AG20443 (cell line): ENCODE results near the gene SNRPD1.
"Not testable (repeated sequence)": the region's sequence is repeated elsewhere in the genome, so short reads cannot be mapped to it uniquely, and the experiment has no call there.

Experiments used
- DNase-seq: peaks from one replicate; pipeline ENCODE4 v3.0.0; 2012; ENCODE audit warnings: low spot score, mixed read lengths

Gene SNRPD1

DNA sequence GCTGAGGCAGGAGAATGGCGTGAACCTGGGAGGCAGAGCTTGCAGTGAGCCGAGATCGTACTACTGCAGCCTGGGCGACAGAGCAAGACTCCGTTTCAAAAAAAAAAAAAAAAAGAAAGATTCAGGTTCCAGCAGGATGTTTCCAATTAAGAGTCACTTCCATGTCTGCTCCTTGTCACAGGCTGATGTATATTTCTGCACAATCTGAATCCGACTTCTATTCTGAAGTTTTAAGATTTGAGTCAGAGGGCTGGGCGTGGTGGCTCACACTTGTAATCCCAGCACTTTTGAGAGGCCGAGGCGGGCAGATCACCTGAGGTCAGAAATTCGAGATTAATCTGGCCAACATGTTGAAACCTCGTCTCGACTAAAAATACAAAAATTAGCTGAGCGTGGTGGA is 24.7 kb downstream of the SNRPD1 start:
- DNase-seq, result no peak

DNA sequence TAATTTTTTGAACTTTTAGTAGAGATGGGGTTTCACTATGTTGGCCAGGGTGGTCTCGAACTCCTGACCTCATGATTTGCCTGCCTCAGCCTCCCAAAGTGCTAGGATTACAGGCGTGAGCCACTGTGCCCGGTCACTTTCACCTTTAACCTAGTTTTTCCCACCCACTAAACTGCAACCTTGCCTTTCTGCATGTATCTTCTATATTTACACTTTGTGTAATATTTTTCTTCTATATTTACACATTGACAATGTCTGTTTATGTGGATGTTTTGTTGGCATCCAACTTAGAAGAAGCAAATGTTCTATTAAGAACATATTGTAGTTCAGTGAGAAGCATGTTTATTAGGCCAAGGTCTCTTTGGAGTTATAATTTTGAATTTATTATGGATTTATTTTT is 26.7 kb downstream of the SNRPD1 start:
- no peak for DNase-seq

DNA sequence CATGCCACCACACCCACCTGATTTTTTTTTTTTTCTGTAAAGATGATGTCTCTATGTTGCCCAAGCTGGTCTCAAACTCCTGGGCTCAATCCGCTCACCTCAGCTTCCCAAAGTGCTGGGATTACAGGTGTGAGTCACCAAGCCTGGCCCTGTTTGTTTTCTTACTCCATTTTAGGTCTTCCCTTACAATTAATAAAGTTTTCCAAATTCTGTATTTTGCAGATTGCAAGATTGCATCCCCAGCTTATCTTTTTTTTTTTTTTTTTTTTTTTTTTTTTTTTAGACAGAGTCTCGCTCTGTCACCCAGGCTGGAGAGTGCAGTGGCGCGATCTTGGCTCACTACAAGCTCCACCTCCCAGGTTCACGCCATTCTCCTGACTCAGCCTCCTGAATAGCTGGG is 28.3 kb downstream of the SNRPD1 start:
- not testable (repeated sequence) for DNase-seq

DNA sequence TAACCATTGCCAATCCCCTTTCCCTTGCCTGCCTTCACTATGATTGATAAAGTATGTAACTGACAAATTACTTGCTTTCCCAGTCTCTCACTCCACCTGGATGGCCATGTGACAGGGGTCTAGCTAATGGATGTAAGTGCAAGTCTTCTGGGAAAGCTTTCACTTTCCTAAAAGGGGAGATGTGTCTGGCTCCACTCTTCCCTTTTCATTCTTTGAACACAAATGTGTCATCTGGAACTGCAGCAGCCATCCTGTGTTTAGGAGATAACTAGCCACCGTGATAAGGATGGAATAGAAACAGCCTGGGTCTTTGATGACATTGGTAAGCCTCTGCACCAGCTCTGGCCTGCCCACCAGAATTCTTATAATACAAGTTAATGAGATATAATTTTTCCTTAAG is 38.2 kb downstream of the SNRPD1 start:
- no peak for DNase-seq

DNA sequence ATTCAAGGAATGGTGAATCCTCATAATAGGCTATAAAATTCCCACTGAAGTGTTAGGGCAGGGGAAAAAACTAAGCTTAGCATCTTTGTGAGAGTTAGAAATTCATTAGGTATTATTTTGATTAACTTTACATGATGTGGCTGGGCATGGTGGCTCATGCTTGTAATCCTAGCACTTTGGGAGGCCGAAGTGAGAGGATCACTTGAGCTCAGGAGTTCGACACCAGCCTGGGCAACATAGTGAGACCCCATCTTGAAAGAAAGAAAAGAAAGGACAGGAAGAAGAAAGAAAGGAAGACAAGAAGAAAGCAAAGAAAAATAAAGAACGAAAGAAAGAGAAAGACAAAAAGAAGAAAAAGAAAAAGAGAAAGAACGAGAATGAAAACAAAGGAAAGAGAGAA is 40.0 kb downstream of the SNRPD1 start:
- DNase-seq, result no peak

DNA sequence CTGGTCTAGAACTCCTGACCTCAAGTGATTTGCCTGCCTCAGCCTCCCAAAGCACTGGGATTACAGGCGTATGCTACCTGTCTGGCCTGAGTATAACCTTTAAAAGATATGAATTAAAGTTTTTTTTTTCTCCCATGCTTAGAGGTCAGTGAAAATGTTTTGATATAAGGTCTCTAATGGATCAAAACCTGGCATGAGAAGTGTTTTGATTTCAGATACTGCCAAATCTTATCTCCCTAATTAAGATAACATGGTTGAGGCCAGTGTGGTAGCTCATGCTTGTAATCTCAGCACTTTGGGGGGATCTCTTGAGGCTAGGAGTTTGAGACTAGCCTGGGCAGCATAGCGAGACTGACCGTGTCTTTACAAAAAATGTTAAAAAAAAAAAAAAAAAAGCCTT is 41.2 kb downstream of the SNRPD1 start:
- no peak for DNase-seq

DNA sequence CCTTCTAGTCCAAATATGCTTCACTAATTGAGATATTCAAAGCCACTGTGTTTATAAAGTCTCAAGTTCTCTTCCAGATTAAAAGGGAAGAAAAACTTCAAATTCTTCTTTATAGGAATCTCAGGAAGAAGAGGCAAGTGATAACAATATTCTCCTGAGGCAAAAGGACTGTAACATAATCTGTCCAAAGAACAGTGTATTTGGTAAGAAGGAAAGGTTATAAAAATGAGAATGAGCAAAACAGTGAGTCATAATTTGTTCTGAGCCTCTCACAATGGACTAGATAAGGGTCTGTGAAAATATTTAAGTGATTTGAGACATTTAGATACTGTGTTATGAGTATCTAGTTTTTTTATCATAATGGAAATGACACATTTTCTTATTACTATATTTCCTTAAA is 44.3 kb downstream of the SNRPD1 start:
- DNase-seq, result peak; percentile 28

DNA sequence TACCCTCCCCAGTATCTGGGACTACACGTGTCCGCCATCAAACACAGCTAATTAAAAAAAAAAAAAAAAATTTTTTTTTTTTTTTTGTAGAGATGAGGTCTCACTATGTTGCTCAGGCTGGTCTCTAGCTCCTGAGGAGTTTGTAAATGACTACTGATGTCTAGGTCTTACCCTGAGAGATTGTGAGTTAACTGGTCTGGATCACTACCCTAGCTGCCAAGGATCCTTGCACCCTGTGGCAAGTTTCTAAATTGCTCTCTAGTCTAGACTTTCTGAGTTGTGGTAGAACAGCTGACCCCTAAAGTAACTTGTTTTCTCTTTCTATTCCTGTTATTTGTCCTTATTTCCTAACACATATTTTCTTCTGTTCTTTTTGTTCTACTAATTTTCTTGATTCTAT is 48.0 kb downstream of the SNRPD1 start:
- DNase-seq, result no peak

DNA sequence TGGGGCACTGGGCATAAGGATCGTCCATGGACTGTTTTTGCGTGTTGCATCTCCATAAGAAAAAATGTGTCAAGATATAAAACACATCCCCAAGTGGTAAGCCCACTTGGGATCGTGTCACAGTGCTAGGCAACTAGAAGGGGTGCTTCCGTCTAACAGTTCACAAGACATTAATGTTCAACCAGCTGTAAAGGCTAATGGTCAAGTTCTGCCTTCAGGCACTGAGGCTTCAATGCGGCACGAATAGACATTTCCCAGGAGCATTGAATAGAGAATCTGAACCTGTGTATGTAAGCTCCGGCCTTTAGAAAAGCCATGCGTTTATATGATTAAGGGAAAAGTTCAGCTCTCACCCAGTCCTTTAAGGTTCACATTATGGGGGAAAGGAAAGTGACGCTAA is 50.5 kb downstream of the SNRPD1 start:
- no peak for DNase-seq

DNA sequence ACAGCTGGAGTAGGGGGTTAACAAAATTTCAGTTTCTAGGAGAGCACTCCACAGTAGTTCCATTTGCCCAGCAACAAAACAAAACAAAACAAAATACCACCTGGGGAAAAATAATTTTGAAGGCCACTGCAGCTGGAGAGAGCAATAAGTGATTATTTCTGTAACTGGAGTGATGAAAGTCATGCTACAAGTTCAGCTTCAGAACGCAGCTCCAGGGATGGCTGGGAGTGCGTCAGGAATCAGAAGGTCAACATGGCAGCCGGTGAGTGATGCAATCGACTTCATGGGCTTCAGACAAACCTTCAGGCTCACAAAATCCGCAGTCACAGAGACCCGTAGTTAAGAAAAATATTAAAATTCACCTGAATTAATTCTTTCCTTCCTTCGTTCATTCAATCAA is 51.5 kb downstream of the SNRPD1 start:
- DNase-seq, result no peak

DNA sequence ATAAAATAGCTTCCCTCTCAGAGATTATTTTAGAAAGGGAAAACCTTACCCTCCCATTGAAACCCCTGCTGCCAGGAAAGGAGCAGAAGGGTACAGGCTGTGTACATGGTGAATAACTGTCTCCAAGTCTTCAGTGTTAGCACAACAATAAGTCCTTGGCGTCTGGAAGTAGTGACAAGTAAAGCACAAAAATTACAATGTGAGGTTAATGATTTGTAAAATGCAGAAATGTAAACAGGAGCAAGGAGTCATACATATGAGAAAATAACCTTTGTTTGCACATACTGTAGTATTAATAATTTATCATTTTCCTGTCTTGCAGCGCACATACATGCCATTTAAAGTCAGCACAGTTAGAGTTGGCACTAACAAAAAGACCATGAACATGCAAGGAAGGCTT is 52.0 kb downstream of the SNRPD1 start:
- no peak for DNase-seq

DNA sequence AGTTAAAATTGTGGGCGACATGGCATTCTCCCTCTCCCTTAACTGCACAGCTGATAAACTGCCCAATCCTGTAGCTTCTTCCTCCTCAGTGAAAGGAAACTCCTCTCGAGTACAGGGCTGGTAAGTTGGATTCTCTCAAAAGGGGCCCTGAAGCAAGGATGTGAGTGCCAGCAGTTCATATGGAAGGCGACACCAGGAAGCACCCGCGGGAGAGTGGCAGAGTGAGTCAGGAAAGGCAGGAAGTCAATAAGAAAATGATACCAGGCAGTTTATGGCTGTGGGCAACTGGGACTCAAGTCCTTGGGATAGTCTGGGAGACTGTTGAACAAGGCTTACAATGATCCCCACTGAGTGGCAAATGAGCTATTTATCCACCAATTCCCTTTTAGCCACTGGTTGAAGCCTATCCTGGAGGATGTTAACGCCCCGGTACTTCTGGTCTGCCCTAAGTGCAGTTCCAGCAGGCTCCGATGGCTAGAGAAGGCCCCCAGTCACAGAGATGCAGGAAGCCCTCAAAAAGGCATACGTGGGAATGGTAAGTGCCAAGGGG is 57.7 kb downstream of the SNRPD1 start:
- DNase-seq, result no peak

DNA sequence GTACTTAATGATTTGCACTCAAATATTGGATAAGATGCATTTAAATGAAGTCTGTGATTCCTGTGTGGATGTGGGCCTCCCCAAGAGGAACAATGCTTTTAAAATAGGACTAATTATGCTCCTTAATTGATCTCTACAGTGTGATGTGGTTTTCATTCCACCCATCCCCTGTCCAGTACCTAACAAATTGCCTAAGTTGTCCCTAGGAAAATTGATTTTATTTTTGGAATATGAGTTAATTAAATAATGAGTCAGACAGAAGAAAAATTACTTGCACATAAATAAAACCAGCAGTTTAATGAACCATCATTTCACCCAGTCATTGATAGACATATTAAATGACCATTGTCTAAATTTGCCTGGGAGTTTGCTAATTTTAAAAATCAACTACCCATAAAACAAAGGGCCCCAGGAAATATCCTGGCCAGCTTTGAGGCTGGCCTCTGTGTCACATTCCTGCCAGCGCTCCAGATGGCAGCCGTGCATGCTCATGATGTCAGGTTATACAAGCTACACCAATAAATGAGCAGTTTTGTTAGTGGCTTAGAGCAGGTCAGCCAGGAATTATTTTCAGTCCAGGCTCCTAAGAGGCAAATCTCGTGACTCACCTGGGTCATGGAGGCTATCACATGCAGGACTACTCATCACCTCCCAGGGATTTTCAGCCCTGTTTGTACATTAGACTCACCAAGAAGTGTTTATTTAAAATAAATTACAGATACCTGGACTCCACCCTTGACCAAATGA is 60.6 kb downstream of the SNRPD1 start:
- peak; percentile 46 for DNase-seq

DNA sequence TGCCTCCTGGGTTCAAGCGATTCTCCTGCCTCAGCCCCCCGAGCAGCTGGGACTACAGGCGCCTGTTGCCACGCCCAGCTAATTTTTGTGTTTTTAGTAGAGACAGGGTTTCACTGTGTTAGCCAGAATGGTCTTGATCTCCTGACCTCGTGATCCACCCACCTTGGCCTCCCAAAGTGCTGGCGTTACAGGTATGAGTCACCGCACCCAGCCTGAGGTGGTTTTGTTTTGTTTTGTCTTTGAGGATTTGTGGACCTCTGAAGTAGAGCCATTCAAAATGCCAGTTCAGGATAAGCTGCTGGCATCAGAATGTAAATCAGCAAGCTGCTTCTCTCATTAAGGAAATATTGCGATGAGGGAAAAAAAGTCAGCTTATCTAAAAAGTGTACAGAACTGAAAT is 63.2 kb downstream of the SNRPD1 start:
- DNase-seq, result not testable (repeated sequence)

DNA sequence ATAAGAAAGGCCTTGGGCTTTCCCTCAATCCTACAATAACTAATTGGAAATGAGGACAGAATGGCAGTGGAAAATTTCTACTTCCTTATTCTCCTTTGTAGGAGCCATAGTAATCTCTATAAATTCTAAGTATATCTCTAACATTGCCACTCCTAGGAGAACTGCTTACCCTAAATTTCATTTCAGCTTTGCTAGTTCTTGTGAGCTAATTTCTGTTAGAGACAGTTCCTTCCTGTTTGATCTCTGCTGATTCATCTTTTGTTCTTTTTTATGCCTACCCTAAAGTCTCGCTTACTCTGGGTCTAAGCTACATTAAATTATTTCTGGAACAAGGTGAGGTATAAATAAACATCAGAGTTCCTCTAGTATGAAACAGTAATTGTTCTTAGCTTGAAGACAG is 66.7 kb downstream of the SNRPD1 start:
- DNase-seq, result no peak

DNA sequence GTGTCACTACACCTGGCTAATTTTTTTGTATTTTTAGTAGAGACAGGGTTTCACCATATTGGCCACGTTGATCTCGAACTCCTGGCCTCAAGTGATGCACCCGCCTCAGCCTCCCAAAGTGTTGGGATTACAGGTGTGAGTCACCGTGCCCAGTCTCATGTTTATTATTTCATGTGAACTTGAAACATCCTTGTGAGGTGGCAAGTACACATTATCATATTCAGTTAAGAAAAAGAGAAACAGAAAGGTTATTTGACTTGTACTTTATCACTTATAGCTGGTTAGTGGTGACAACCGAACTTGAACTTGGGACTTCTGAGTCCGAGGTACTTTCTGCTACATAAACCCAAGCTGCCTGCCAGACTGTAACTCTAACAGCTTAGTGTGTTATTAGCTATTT is 68.0 kb downstream of the SNRPD1 start:
- DNase-seq, result no peak

DNA sequence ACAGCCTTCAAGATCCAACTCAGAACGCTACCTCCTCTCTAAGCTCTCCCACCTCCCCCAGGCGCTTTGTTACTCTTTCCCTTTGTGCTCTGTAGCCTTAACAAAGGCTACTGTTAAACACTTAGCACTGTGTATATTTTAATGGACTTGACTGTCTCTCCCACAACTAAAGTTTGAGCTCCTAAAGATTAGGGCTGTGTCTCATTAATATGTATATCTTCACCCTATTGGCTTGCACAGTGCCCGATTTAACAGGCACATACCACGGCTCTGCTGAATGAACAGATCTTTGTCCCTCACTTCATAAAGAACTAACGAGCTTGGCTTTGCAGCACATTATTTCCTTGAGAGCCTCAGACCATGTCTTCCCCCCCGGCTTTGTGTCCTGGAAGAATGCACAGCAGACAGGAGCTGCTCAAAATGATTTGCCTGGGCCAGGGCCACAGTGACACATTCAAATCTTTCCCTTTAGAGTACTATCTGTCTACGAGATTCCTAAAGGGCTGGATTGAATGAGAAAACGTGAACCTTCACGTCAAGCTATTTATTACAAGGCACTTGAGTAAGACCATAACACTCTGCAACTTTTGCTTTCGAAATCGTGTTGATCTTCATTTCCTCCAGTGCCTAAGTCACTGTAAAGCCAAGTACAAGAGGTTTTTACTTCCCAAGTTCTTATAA is 70.4 kb downstream of the SNRPD1 start:
- peak; percentile 57 for DNase-seq
